NCI-H146 treated with DMSO at 0.1 percent for 48 hours (cell line): Measurements from ENCODE around the gene ARHGEF39.

Experiments used
- DNase-seq: peaks from one replicate; lab custom pipeline; 2025; ENCODE audit not compliant: unreplicated experiment; lab: John Stamatoyannopoulos, UW

The ARHGEF39 gene

DNA sequence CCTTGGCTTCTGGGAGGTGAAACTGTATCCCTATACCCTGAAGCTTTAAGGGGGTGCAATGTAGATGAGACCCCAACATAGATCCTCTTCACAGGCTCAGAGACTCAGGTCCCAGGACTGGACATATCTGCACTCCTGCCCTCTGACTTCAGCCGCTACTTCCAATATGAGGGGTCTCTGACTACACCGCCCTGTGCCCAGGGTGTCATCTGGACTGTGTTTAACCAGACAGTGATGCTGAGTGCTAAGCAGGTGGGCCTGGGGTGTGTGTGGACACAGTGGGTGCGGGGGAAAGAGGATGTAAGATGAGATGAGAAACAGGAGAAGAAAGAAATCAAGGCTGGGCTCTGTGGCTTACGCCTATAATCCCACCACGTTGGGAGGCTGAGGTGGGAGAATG, 14.1 kb upstream of the ARHGEF39 start:
- no peak for DNase-seq

DNA sequence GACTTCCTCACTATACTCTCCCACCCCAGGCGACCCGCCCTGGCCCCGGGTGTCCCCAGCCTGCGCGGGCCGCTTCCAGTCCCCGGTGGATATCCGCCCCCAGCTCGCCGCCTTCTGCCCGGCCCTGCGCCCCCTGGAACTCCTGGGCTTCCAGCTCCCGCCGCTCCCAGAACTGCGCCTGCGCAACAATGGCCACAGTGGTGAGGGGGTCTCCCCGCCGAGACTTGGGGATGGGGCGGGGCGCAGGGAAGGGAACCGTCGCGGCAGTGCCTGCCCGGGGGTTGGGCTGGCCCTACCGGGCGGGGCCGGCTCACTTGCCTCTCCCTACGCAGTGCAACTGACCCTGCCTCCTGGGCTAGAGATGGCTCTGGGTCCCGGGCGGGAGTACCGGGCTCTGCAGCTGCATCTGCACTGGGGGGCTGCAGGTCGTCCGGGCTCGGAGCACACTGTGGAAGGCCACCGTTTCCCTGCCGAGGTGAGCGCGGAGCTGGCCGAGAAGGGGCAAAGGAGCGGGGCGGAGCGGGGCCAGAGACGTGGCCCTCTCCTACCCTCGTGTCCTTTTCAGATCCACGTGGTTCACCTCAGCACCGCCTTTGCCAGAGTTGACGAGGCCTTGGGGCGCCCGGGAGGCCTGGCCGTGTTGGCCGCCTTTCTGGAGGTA, 10.9 kb upstream of the ARHGEF39 start:
- no peak for DNase-seq

- no peak for DNase-seq
Observed at GRCh38 chr9:35675204-35675603, 10.2 kb upstream of the ARHGEF39 start.

GRCh38 chr9:35674025-35674361, 9.0 kb upstream of the ARHGEF39 start:
- DNase-seq: no peak

DNA sequence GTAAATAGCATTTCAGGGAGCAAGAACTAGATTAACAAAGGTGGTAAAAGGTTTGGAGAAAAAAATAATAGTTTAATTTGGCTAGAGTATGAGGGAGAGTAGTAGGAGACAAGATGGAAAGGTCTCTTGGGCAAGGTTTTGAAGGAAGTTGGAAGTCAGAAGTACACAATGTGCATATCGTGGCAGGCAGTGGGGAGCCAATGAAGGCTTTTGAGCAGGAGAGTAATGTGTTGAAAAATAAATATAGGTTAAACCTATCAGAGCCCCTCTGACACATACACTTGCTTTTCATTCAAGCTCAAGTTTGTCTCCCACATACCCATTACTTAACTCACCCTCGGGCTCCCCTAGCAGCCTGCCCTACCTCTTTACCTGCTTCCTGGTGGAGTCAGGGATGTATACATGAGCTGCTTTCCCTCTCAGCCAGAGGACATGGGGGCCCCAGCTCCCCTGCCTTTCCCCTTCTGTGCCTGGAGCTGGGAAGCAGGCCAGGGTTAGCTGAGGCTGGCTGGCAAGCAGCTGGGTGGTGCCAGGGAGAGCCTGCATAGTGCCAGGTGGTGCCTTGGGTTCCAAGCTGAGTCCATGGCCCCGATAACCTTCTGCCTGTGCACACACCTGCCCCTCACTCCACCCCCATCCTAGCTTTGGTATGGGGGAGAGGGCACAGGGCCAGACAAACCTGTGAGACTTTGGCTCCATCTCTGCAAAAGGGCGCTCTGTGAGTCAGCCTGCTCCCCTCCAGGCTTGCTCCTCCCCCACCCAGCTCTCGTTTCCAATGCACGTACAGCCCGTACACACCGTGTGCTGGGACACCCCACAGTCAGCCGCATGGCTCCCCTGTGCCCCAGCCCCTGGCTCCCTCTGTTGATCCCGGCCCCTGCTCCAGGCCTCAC, 8.4 kb upstream of the ARHGEF39 start, which contains the start of gene CA9:
TSS of gene CA9 (plus strand) at position 797 of the 893 bp plus-strand sequence. CDS start at position 829, 32 bp downstream.
- no peak for DNase-seq

- DNase-seq: no peak
Observed at GRCh38 chr9:35669331-35670145, 4.5 kb upstream of the ARHGEF39 start.

DNA sequence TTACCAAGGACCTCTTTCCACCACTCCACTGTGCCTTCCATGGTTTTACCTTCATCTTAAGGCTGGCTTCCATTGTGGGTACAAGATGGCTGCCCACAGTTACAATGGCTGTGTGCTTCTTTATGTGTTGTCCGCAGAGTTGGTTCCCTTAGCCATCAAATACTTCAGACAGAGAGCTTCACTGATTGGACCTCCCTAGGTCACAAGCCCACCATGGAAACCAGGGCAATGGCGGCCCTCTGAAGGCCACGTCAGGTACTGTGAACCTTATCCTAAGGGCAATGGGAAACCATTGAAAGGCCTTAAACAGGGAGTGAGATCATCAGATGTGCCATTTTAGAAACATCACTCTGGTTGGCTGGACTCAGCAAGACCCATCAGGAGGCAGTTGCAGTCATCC, 2.9 kb upstream of the ARHGEF39 start:
- no peak for DNase-seq

DNA sequence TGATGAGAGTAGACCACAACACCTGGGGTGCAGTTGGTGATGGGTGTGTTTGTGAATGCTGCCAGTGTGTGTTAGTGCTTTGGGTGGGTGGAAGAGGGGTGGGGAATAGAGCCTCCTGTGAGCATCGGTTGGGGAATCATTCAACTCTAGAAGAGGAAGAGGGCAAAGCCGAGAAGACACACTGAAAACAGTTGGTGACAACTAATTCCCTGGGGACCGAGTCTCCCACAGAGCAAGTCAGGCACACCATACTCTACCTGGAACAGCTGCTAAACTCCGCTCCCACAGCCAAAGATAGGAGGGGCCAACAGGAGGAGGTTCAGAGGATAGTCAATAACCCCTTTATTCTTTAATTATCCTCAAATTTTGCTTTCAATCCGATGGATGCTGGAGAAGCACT, 1.6 kb upstream of the ARHGEF39 start:
- no peak for DNase-seq

- no peak for DNase-seq
Observed at GRCh38 chr9:35666045-35666444, 1.1 kb upstream of the ARHGEF39 start.

GRCh38 chr9:35665471-35665818, 450 bp upstream of the ARHGEF39 start:
- no peak for DNase-seq

- no peak for DNase-seq
Observed at GRCh38 chr9:35662437-35662836, 2.6 kb downstream of the ARHGEF39 start.

- no peak for DNase-seq
Observed at GRCh38 chr9:35661756-35662350, 3.1 kb downstream of the ARHGEF39 start.

- DNase-seq: no peak
Observed at GRCh38 chr9:35660966-35661415, 4.0 kb downstream of the ARHGEF39 start.

GRCh38 chr9:35659340-35659739, 5.7 kb downstream of the ARHGEF39 start:
- DNase-seq: no peak

GRCh38 chr9:35658968-35659220, 6.1 kb downstream of the ARHGEF39 start:
- DNase-seq: no peak

- peak; percentile 92 for DNase-seq
Observed at GRCh38 chr9:35658137-35658967, 6.6 kb downstream of the ARHGEF39 start, which contains the start of gene CCDC107. CCDC107 (plus strand) TSS chr9:35658292; CDS start chr9:35658380, 88 bp downstream.

GRCh38 chr9:35657546-35658136, 7.4 kb downstream of the ARHGEF39 start, which contains the start of gene RMRP:
RMRP (minus strand) TSS chr9:35658019.
- peak; percentile 98 for DNase-seq

- peak; percentile 56 for DNase-seq
Observed at GRCh38 chr9:35656831-35657545, 8.0 kb downstream of the ARHGEF39 start.

DNA sequence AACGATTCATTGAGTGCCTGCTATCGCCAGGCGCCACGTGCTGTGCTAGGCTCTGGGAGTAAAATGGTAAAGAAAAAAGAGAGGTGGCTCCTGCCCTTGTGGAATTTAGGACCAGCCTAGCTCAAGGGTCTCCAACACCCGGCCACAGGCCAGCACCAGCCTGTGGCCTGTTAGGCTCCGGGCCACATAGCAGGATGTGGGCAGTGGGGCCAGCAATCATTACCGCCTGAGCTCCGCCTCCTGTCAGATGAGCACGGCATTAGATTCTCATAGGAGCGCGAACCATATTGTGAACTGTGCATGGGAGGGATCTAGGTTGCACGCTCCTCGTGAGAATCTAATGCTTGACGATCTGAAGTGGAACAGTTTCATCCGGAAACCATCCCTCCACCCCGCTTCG, 8.6 kb downstream of the ARHGEF39 start:
- DNase-seq: no peak
